Adipose tissue (tissue), 3 donors: Measurements from ENCODE around the gene NAT10. TPM values are rescaled to one million over a fixed set of nuclear protein-coding genes. Genes with fewer than 3 reads are reported as not detected.

Source experiments
- H3K27ac ChIP-seq: one replicate; pipeline ENCODE4 v1.5.1; 2013; ENCODE audit warnings: low read depth, low read length
- whole genome bisulfite sequencing, 3 donors: extraction: QIAGEN DNeasy Blood & Tissue Kit; methylation state at CpG; one replicate each; pipeline ENCODE4 v1.1.7; 2013; 5-methylcytosine and 5-hydroxymethylcytosine counted together
- polyA plus RNA-seq, 3 donors: library from polyadenylated mRNA; stranded (reverse); fragments of 200-250 nt; gene quantifications; one replicate each; pipeline ENCODE4 v1.2.3, GENCODE V29; 2013
- donor health status: healthy with polysubstance abuse.
- donor health status: Bipolar disorder and iron deficiency.
- donor health status: healthy.

The NAT10 gene
- polyA plus RNA-seq, 3 donors = 15.4 to 26.0 (median 20.7) TPM

GRCh38 chr11:34194576-34195335 lies 89.3 kb downstream of the NAT10 start:
- 83 to 90% (median 90%) methylated on average over 11 to 13 of the region's 13 CpGs for WGBS, 3 donors
- H3K27ac ChIP-seq = no peak overlapping the region

Other genes with a start within 250 kb of the NAT10 start
- 10 to 100 TPM in 2 of 3 donors, 1 to 10 TPM in 1; 4.6 to 44.0 (median 21.5) TPM for gene LMO2, start 213.6 kb upstream of the NAT10 start, polyA plus RNA-seq
- gene CAPRIN1, start 53.9 kb upstream of the NAT10 start, polyA plus RNA-seq = 10 to 100 TPM; 47.9 to 95.3 (median 66.0) TPM